ENCODE measurements around the gene ZNF554.
"Not testable (repeated sequence)": the region's sequence is repeated elsewhere in the genome, so short reads cannot be mapped to it uniquely, and the experiment has no call there.

DNA sequence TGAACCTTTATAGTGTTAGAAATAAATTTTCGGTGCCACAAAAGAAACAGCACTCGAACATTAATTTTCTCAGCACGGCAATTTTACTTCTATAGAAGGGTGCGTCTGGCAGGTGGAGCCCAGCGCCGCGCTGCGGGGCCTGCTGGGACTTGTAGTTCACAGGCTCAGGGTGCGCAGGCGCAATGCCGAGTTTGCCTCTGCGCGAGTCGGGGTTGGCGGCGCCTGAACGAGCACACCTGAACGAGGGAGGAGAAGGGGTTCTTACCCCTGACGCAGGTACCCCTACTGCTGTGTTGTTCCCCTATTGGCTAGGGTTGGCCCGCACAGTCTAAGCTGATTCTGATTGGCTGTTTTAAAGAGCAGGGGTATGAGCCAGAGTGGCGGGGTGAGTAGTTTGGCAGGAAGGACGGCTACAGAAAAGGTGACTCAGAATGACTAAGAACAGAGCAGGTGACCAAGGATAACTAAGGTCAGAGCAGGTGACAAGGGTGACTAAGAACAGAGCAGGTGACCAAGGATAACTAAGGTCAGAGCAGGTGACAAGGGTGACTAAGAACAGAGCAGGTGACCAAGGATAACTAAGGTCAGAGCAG, 2.3 kb upstream of the ZNF554 start:
- TF ChIP-seq POLR2A (IDR thresholded peaks at IDR 0.05) = not testable (repeated sequence)
- TF ChIP-seq, protein P1, sequence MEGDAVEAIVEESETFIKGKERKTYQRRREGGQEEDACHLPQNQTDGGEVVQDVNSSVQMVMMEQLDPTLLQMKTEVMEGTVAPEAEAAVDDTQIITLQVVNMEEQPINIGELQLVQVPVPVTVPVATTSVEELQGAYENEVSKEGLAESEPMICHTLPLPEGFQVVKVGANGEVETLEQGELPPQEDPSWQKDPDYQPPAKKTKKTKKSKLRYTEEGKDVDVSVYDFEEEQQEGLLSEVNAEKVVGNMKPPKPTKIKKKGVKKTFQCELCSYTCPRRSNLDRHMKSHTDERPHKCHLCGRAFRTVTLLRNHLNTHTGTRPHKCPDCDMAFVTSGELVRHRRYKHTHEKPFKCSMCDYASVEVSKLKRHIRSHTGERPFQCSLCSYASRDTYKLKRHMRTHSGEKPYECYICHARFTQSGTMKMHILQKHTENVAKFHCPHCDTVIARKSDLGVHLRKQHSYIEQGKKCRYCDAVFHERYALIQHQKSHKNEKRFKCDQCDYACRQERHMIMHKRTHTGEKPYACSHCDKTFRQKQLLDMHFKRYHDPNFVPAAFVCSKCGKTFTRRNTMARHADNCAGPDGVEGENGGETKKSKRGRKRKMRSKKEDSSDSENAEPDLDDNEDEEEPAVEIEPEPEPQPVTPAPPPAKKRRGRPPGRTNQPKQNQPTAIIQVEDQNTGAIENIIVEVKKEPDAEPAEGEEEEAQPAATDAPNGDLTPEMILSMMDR (IDR thresholded peaks at IDR 0.05) = not testable (repeated sequence)
